ENCODE data around the gene PTPRT. TPM values are rescaled to one million over a fixed set of nuclear protein-coding genes. Genes with fewer than 3 reads are reported as not detected.

The PTPRT gene
- total RNA-seq, 1 experiment from 2014 or later: not detected

- H3K36me3 Mint-ChIP-seq (ENCODE audit: insufficient read depth, unreplicated experiment): no peaks in the 10 kb centered on the region
- H3K4me3 Mint-ChIP-seq (ENCODE audit: low read depth, unreplicated experiment): no peak overlapping the region
- intact Hi-C loops (cut with micrococcal nuclease; ENCODE audit: unreplicated experiment): no loop called here
- H3K27ac Mint-ChIP-seq (ENCODE audit: unreplicated experiment): no peak overlapping the region
- H3K27me3 Mint-ChIP-seq (ENCODE audit: unreplicated experiment): peaks cover 55% of the 10 kb centered on the region
- CTCF ChIA-PET: no interaction called here
- DNase-seq: no peak
- no peaks in the 10 kb centered on the region for H3K4me1 Mint-ChIP-seq (ENCODE audit: low read depth, unreplicated experiment)
- BruUV-seq (replicated peaks): no TSS peak
- TF ChIP-seq CTCF (IDR thresholded peaks at IDR 0.05; ENCODE audit: unreplicated experiment): no peak
- H3K9me3 Mint-ChIP-seq (ENCODE audit: low read depth, unreplicated experiment): no peaks in the 10 kb centered on the region
Measured at GRCh38 chr20:43034981-43035724, 154.6 kb downstream of the PTPRT start.

DNA sequence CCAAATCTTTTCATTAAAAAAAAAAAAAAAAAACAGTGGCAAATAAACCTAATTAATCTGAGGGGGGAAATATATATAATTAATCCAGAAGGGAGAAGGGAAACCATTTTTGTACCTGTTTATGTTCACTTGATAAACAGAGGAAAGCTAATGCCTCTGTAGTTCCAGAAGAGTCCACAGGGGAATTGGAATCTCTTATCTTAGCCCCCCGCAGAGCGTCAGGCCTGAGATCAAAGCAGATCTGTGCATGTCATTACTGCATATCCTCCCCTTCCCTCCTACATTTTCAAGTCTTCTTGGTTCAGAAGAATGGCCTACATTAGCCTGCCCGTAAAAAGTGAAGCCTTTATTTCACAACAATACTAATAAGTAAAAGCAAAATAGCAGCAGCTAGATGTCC is 157.2 kb downstream of the PTPRT start:
- Mint-ChIP-seq H3K4me3 (ENCODE audit: low read depth, unreplicated experiment) (no peak overlapping the region), H3K36me3 (ENCODE audit: insufficient read depth, unreplicated experiment) (no peaks in the 10 kb centered on the region), H3K27me3 (ENCODE audit: unreplicated experiment) (peaks cover 72% of the 10 kb centered on the region), H3K27ac (ENCODE audit: unreplicated experiment) (no peak overlapping the region), H3K9me3 (ENCODE audit: low read depth, unreplicated experiment) (no peaks in the 10 kb centered on the region), H3K4me1 (ENCODE audit: low read depth, unreplicated experiment) (no peaks in the 10 kb centered on the region)
- intact Hi-C loops (cut with micrococcal nuclease; ENCODE audit: unreplicated experiment): no loop called here
- CTCF ChIA-PET: no interaction called here
- no peak for DNase-seq
- TF ChIP-seq CTCF (IDR thresholded peaks at IDR 0.05; ENCODE audit: unreplicated experiment): no peak
- no TSS peak for BruUV-seq (replicated peaks)

GRCh38 chr20:43029176-43029575 is 160.5 kb downstream of the PTPRT start:
- intact Hi-C loops (cut with micrococcal nuclease; ENCODE audit: unreplicated experiment): no loop called here
- Mint-ChIP-seq H3K27ac (ENCODE audit: unreplicated experiment) (no peak overlapping the region), H3K4me3 (ENCODE audit: low read depth, unreplicated experiment) (no peak overlapping the region), H3K4me1 (ENCODE audit: low read depth, unreplicated experiment) (no peaks in the 10 kb centered on the region), H3K27me3 (ENCODE audit: unreplicated experiment) (peaks cover 68% of the 10 kb centered on the region), H3K36me3 (ENCODE audit: insufficient read depth, unreplicated experiment) (no peaks in the 10 kb centered on the region), H3K9me3 (ENCODE audit: low read depth, unreplicated experiment) (no peaks in the 10 kb centered on the region)
- TF ChIP-seq CTCF (IDR thresholded peaks at IDR 0.05; ENCODE audit: unreplicated experiment): no peak
- BruUV-seq (replicated peaks): no TSS peak
- CTCF ChIA-PET: interaction anchor here (0.6 kb wide), 1 partner anchor 10 kb away, joined by 5 read pairs; no protein-coding TSS in a partner anchor
- no peak for DNase-seq

DNA sequence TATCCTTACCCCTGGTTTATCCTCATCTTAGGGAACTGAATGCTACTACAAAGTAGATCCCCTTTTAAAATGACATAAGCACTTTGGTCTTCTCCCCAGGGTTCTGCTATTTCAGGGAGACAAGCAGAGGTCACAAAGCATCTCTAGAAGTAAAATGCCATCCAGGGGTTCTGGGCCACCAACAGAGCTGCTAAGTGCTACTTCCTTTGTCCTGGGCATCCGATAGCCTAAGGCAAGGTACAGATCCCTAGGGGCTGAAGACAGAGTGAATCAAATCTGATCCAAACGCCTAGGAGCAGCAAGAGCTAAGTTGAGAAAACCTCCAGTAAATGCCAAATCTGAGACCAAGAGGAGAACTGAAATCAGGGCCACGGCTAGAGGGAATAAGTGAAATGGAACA is 161.2 kb downstream of the PTPRT start:
- TF ChIP-seq CTCF (IDR thresholded peaks at IDR 0.05; ENCODE audit: unreplicated experiment): no peak
- CTCF ChIA-PET: interaction anchor here (0.5 kb wide), 1 partner anchor 1397 kb away, joined by 3 read pairs; no protein-coding TSS in a partner anchor
- H3K27ac Mint-ChIP-seq (ENCODE audit: unreplicated experiment): no peak overlapping the region
- BruUV-seq (replicated peaks): no TSS peak
- H3K36me3 Mint-ChIP-seq (ENCODE audit: insufficient read depth, unreplicated experiment): no peaks in the 10 kb centered on the region
- H3K4me1 Mint-ChIP-seq (ENCODE audit: low read depth, unreplicated experiment): no peaks in the 10 kb centered on the region
- H3K27me3 Mint-ChIP-seq (ENCODE audit: unreplicated experiment): peaks cover 64% of the 10 kb centered on the region
- no peaks in the 10 kb centered on the region for H3K9me3 Mint-ChIP-seq (ENCODE audit: low read depth, unreplicated experiment)
- no peak for DNase-seq
- intact Hi-C loops (cut with micrococcal nuclease; ENCODE audit: unreplicated experiment): no loop called here
- H3K4me3 Mint-ChIP-seq (ENCODE audit: low read depth, unreplicated experiment): no peak overlapping the region
